GM12891 (cell line): ENCODE data around the gene NAA60.

ENCODE experiments used
- POLR2A ChIP-seq: IDR thresholded peaks from 2 replicates; pipeline ENCODE4 v1.6.1; 2011; ENCODE audit warnings: low read depth, low read length, control low read depth
- POLR2AphosphoS5 ChIP-seq: IDR thresholded peaks from 2 replicates; pipeline ENCODE4 v1.6.1; 2011; ENCODE audit warnings: low read depth, low read length, control low read depth
- POU2F2 ChIP-seq: IDR thresholded peaks from 2 replicates; pipeline ENCODE4 v1.6.1; 2011; ENCODE audit warnings: low read depth, mild to moderate bottlenecking, control low read depth, low read length, moderate library complexity
- SPI1 ChIP-seq: IDR thresholded peaks from 2 replicates; pipeline ENCODE4 v1.6.1; 2011; ENCODE audit warnings: low read depth, low read length, control low read depth
- TAF1 ChIP-seq: IDR thresholded peaks from 2 replicates; pipeline ENCODE4 v1.6.1; 2011; ENCODE audit warnings: low read depth, low read length, control low read depth

GRCh38 chr16:3469736-3470135 is 26.3 kb downstream of the NAA60 start:
- no peak for TF ChIP-seq POLR2AphosphoS5
- TF ChIP-seq POU2F2 = no peak
- no peak for TF ChIP-seq POLR2A
- TF ChIP-seq TAF1 = no peak
- no peak for TF ChIP-seq SPI1
